Activated CD4-positive, alpha-beta T cell treated with anti-CD3 and anti-CD28 coated beads for 24 hours (primary cell): ENCODE data around the gene MAPT.
"Not testable (repeated sequence)": the region's sequence is repeated elsewhere in the genome, so short reads cannot be mapped to it uniquely, and the experiment has no call there.

Source experiments
- DNase-seq, 2 donors: peaks; one replicate each; pipeline ENCODE4 v3.0.0-alpha.2; 2020; ENCODE audit warnings: low read depth in 2 of 2

The MAPT gene

GRCh38 chr17:45900723-45901415 lies 6.5 kb downstream of the MAPT start:
- DNase-seq, result no peak

- no peak for DNase-seq
These were observed 8.6 kb downstream of the MAPT start for GRCh38 chr17:45902892-45903346.

DNA sequence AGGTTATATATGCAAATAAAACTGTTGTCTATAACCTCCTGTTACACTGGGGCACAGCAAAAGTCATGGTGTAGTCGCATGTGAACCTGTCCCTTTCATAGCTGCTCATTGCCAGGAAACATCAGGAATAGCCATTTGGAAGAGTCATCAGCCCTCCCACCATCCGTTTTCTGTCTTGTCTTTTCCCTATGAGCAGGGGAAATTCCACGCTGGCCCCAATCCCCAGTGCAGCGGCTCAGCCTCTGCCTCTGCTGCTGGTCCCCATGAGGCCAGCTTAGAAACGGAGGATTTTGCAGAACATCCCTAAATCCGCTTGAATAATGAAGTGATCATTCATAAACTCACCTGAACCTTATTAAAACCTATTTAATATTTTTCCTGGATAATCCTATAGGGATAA lies 10.5 kb downstream of the MAPT start:
- no peak for DNase-seq

GRCh38 chr17:45905814-45906213 lies 11.5 kb downstream of the MAPT start:
- no peak for DNase-seq

- no peak for DNase-seq
These were observed 11.9 kb downstream of the MAPT start for GRCh38 chr17:45906237-45906636.

DNA sequence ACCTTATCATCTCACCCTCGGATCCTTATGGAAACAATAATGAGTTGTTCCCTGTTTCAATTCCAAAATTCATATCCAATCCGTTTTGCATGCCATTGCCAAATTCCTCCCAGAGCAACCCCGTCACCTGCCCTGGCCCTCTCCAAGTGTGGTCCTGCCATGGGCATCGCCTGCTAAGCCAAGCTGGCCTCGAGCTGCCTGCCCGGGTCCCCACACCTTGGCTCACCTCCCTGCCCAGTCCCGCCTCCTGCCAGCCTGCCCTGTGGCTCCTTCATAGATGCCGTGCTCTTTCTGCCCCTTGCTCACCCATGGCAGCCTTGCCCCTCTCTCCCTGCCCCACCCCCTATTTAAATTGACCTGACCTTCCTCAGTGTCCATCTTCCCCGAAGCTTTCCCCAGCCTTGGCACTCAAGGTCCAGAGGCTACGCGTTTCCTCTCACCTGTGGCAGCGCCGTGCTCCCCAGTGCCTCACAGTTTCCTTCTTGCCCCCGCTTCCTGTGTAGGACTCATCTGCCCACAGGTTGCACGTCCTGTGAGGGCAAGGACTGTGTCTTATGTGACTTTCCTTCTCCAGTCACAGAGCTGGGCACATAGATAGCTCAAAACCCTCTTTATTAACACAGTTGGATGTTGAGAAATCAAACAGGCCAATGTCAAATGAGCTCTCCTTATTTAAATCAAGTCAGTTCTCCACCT lies 12.7 kb downstream of the MAPT start:
- DNase-seq, result no peak

DNA sequence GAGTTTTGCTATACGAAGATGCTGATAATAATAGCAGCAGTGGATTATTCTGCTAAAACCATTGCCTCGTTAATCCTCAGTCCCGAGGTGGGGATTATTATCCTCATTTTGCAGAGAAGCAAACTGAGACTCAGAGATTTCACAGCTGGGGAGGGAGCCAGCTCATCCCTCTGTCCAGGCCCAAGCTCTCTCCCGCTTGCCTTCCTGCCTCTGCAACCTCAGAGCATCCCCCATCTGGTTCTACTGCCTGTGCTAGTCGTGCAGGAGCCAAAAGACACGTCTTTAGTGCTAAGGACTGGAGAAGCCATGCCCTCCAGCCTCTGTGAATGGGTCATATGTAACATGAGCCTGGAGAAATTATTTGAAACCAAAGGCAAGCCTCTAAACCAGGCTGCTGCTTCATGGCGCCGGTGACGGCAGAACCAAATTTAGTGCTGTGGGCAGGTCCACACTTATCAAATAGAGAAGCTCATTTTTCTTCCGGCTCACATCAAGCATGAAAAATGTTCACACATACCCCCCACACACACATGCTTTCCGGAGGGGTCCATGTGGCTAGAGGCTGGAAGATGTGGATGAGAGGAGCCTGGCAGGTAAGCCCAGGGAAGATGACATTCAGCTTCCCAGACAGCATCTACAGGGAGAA lies 13.5 kb downstream of the MAPT start:
- no peak for DNase-seq

DNA sequence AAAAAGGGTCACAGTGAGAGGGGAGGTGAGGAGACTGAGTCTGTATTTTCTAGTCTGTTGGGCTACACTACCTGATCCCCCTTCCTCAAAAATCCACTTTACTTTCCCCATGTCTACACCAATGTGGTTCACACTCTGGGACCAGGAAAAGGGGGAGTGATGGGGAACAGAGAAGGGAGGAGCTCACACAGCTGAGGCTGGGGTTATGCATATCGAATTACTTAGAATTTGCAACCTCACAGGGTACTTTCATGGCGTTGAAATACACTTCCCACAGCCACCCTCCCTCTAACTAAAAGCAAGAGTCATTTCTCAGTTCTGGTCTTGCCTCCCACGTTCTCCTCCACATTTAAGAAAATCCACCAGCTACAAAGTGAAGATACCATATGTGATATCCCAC lies 14.1 kb downstream of the MAPT start:
- DNase-seq, result no peak

DNA sequence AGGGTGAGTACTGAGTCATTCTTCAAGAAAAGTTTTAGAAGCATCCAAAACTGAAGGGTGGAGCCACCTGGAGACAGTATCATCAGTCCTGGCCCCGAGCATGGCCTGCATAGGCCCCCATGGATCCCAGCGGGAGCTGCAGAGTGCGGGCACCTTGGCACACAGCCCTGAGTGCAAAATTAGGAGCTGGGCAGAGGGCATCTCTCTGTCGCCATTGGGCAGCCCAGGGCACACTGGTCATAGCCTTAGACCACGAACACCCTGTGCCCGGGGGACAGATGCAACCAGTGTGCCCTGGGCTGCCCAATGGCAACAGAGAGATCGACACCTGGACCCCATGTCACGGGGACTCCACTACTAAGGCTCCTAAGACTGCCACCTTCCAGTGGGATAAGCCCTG lies 14.6 kb downstream of the MAPT start:
- no peak for DNase-seq

- DNase-seq, result no peak
These were observed 16.3 kb downstream of the MAPT start for GRCh38 chr17:45910667-45911066.

DNA sequence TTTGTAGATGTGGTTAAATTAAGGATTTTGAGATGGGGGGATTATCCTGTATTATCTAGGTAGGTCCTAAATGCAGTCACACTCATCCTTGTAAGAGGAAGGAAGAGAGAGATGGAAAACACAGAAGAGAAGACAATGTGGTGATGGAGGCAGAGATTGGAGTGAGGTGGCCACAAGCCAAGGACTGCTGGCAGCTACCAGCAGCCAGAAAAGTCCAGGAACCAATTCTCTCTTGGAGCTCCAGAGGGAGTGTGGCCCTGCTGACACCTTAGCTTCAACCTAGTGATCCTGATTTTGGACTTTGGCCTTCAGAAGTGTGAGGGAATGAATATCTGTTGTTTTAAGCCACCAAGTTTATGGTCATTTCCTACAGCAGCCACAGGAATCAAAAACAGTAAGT lies 18.0 kb downstream of the MAPT start:
- DNase-seq, result no peak

DNA sequence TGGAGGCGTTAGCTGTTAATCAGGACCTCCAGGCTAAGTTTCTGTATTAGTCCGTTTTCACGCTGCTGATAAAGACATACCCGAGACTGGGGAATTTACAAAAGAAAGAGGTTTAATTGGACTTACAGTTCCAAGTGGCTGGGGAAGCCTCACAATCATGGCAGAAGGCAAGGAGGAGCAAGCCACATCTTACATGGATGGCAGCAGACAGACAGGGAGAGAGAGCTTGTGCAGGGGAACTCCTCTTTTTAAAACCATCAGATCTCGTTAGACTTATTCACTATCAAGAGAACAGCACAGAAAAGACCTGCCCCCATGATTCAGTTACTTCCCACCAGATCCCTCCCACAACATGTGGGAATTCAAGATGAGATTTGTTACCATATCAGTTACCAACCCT lies 18.7 kb downstream of the MAPT start:
- not testable (repeated sequence) for DNase-seq

- no peak for DNase-seq
These were observed 19.8 kb downstream of the MAPT start for GRCh38 chr17:45914047-45914717.

GRCh38 chr17:45915263-45915662 lies 20.9 kb downstream of the MAPT start:
- DNase-seq, result no peak

- DNase-seq, result no peak
These were observed 22.7 kb downstream of the MAPT start for GRCh38 chr17:45917081-45917480.

- DNase-seq, result no peak
These were observed 23.9 kb downstream of the MAPT start for GRCh38 chr17:45918241-45918745.

- DNase-seq, result no peak
These were observed 24.8 kb downstream of the MAPT start for GRCh38 chr17:45919136-45919535.

DNA sequence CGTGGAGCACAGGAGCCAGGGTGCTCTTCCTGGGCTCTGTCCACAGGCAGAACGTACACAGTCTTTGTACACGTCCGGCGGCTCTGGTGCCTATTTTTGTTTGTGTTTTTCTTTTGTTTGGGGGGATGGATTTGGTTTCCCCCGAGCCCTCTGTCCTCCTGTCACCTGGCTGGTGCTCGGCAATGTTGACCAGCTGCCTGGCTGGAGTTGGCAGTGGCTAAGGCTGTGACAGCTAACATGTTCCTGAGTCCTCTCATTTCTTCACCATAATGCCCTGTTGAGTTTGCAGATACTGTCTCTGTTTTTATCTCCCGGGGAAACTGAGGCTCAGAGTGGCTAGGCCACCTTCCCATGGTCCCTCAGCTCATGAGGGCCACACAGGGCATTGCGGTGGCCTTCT lies 25.7 kb downstream of the MAPT start:
- no peak for DNase-seq

DNA sequence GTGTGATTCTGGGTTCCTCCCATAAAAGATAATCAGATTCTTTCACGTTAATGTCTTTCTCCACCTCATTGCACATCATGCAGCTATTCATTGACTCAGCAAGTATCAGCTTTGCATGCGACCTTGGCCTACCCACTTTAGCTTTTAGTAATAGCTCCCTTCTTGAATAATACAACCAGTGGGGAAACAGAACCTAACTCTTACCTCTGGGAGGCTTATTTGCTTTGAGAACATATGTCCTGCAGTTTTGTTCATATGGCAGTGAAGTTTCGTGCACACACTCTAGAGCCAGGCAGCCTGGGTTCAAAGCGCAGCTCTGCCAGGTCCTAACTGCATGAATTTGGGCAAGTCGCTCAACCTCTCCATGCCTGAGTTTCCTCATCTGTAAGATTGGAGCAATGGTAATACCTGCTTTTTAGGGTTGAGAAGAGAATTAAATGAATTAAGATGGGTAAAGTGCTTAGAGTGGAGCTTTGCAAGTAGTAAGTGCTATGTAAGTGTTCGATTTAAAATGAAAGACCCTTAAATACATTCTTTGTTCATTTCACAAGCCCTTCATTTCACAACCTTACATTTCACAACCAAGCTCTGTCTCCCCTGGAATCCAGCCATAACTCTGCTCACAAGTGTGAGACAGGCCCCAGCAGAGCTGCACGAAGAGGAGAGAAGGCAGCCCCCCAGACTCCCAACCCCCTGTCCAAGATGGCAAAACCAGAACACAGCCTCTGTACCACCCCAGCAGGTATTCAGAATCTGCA lies 29.3 kb downstream of the MAPT start:
- no peak for DNase-seq

GRCh38 chr17:45924332-45924820 lies 30.0 kb downstream of the MAPT start:
- DNase-seq, result no peak

- no peak for DNase-seq
These were observed 31.0 kb downstream of the MAPT start for GRCh38 chr17:45925311-45925710.
